ENCODE results near the gene PPHLN1.

- TF ChIP-seq CTCF (conservative IDR thresholded peaks at IDR 0.05 in 1 of 2, IDR thresholded peaks at IDR 0.05 in 1 of 2; ENCODE audit: low read depth in 1 of 2, low read length in 2 of 2) (no peak), EZH2 (IDR thresholded peaks at IDR 0.05; ENCODE audit: low read length, missing control alignments) (no peak)
Measured at GRCh38 chr12:42463671-42464070, 137.7 kb downstream of the PPHLN1 start.

Data from fibroblast of lung (primary cell).